HEK293T (cell line): Measurements from ENCODE around the gene CCDC14.
"Not testable (repeated sequence)": the region's sequence is repeated elsewhere in the genome, so short reads cannot be mapped to it uniquely, and the experiment has no call there.

ENCODE experiments used
- CTCF ChIA-PET: fragments of 350-600 bp; formaldehyde crosslinking; extraction: SDS; loops from one replicate; lab custom pipeline; 2021; ENCODE audit warnings: antibody characterized with exemption, inconsistent platforms; lab: Yijun Ruan, JAX
- POLR2A ChIA-PET: fragments of 350-600 bp; formaldehyde crosslinking; extraction: SDS; loops from one replicate; lab custom pipeline; 2020; ENCODE audit warnings: antibody characterized with exemption, inconsistent platforms; lab: Yijun Ruan, JAX
- DNase-seq: peaks from one replicate; pipeline ENCODE4 v3.0.0; 2012; ENCODE audit warnings: mixed read lengths; ENCODE audit errors: extremely low spot score
- ARNT ChIP-seq: fragments of 450-650 bp; IDR thresholded peaks from 2 replicates; pipeline ENCODE4 v1.6.1; 2017; ENCODE audit warnings: mild to moderate bottlenecking
- BHLHE40 ChIP-seq: fragments of 450-650 bp; IDR thresholded peaks from 2 replicates; pipeline ENCODE4 v1.6.1; 2016; ENCODE audit warnings: mild to moderate bottlenecking, moderate library complexity, borderline replicate concordance
- CTBP1 ChIP-seq: fragments of 450-650 bp; IDR thresholded peaks from 2 replicates; pipeline ENCODE4 v1.6.1; 2016; ENCODE audit warnings: borderline replicate concordance
- ELF4 ChIP-seq: fragments of 450-650 bp; IDR thresholded peaks from 2 replicates; pipeline ENCODE4 v1.6.1; 2017; ENCODE audit warnings: antibody characterized with exemption
- FOXA1 ChIP-seq: fragments of 450-650 bp; IDR thresholded peaks from 2 replicates; pipeline ENCODE4 v1.6.1; 2016; ENCODE audit warnings: mild to moderate bottlenecking
- FOXK2 ChIP-seq: fragments of 450-650 bp; IDR thresholded peaks from 2 replicates; pipeline ENCODE4 v1.6.1; 2016; ENCODE audit warnings: mild to moderate bottlenecking
- FOXM1 ChIP-seq: fragments of 450-650 bp; IDR thresholded peaks from 2 replicates; pipeline ENCODE4 v1.6.1; 2017; ENCODE audit warnings: mild to moderate bottlenecking, borderline replicate concordance
- HDGF ChIP-seq: fragments of 450-650 bp; IDR thresholded peaks from 2 replicates; pipeline ENCODE4 v1.6.1; 2017; ENCODE audit warnings: antibody characterized with exemption, borderline replicate concordance
- L3MBTL2 ChIP-seq: fragments of 450-650 bp; conservative IDR thresholded peaks from 2 replicates; pipeline ENCODE4 v1.6.1; 2016; ENCODE audit warnings: mild to moderate bottlenecking
- LEF1 ChIP-seq: fragments of 450-650 bp; IDR thresholded peaks from 2 replicates; pipeline ENCODE4 v1.6.1; 2017; ENCODE audit warnings: mild to moderate bottlenecking, borderline replicate concordance
- NFRKB ChIP-seq: fragments of 450-650 bp; IDR thresholded peaks from 2 replicates; pipeline ENCODE4 v1.6.1; 2016; ENCODE audit warnings: mild to moderate bottlenecking, moderate library complexity
- SP1 ChIP-seq: fragments of 450-650 bp; IDR thresholded peaks from 2 replicates; pipeline ENCODE4 v1.6.1; 2017
- SUZ12 ChIP-seq: fragments of 450-650 bp; IDR thresholded peaks from 2 replicates; pipeline ENCODE4 v1.6.1; 2016; ENCODE audit warnings: mild to moderate bottlenecking
- TARDBP ChIP-seq: fragments of 450-650 bp; IDR thresholded peaks from 2 replicates; pipeline ENCODE4 v1.6.1; 2016
- ZNF384 ChIP-seq: fragments of 450-650 bp; IDR thresholded peaks from 2 replicates; pipeline ENCODE4 v1.6.1; 2016
- TF ChIP-seq, protein P1 (sequence below): fragments of 450-650 bp; IDR thresholded peaks from 2 replicates; pipeline ENCODE4 v1.6.1; 2016

Gene CCDC14

DNA sequence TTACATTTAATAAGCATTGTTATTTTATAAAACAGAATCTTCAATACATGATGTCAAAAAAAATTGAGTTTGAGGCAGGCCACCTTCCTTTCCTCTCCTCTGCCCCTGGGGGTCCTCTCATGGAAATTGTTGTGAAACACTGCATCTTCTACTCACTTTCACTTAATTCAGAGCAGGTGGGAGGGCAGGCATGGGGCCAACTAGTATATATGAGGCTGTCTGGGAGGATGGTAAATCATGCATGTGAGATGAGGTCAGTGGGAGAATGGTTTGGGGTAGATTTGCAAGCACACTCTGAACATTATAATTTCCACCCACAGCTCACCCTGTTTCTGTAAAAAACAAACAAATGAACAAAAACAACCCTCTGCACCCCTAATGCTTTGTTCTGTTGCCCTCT is 10.4 kb upstream of the CCDC14 start:
- DNase-seq, result no peak
- ChIA-PET POLR2A (interaction anchor here (1.5 kb wide), 1 partner anchor 10 kb away, joined by 5 read pairs; the partner anchor contains the start of gene CCDC14), CTCF (no interaction called here)
- no peak for TF ChIP-seq ZNF384
- no peak for TF ChIP-seq SP1
- TF ChIP-seq HDGF, result no peak
- TF ChIP-seq FOXA1, result no peak
- TF ChIP-seq, protein P1, sequence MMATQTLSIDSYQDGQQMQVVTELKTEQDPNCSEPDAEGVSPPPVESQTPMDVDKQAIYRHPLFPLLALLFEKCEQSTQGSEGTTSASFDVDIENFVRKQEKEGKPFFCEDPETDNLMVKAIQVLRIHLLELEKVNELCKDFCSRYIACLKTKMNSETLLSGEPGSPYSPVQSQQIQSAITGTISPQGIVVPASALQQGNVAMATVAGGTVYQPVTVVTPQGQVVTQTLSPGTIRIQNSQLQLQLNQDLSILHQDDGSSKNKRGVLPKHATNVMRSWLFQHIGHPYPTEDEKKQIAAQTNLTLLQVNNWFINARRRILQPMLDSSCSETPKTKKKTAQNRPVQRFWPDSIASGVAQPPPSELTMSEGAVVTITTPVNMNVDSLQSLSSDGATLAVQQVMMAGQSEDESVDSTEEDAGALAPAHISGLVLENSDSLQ, result no peak
- no peak for TF ChIP-seq L3MBTL2
- TF ChIP-seq LEF1, result no peak
- TF ChIP-seq NFRKB, result no peak
- TF ChIP-seq CTBP1, result no peak
- TF ChIP-seq SUZ12, result no peak
- TF ChIP-seq TARDBP, result no peak
- no peak for TF ChIP-seq FOXK2
- TF ChIP-seq ARNT, result no peak
- TF ChIP-seq FOXM1, result no peak
- no peak for TF ChIP-seq ELF4
- TF ChIP-seq BHLHE40, result no peak

DNA sequence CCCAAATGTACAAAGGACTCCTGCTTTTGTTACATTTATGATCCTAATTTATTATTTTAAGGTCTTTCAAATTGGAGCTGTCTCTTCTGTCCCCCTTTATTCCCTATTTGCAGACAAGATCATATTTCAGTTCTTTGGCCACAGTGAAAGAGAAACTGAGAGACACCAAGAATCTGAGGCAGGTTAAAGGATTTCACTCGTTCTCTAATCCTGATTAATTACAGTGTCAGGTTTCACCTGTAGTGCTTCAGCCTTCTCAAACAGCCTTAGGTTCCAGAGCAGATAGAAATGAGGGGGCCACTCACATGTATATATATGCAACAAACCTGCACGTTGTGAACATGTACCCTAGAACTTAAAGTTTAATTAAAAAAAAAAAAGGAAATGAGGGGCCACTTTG is 6.2 kb upstream of the CCDC14 start:
- DNase-seq, POLR2A ChIA-PET, CTCF ChIA-PET: not testable (repeated sequence)

DNA sequence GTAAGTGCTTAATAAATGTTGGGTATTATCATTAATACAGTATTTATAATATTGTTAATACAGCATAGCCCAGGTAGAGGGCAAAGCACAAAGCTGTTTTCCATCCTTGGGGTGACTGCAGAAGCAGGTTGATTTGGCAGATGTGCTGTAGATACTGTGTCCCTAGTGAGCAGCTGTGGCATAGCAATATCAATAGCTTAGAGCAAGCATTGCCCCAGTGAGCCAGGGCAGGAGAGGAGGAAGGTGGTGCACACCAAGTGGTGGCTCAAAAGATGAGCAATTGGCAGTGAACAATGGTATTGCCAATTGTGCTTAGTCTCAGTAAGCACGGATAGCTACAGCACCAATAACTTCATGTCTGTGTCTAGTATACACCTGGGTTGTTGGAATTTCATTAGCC is 5.8 kb upstream of the CCDC14 start:
- DNase-seq, POLR2A ChIA-PET, CTCF ChIA-PET: not testable (repeated sequence)

DNA sequence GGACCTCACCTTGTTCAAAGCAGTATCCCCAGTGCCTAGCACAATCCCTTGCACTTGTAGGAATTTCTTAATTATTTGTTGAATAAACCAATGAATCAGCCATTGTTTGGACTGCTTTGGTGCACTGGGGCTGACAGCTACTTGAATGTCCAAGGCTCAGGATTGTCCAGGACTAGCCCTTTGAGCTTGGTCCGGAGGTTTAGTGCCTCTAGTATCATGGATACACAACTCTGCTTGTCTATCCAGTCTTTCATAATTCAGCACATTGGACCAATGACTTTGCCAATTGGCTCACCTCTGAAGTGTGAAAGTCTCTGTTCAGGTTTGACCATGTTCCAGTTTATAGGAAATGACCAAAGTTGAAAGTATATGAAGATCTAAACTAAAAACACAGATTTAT is 3.8 kb upstream of the CCDC14 start:
- DNase-seq, CTCF ChIA-PET, POLR2A ChIA-PET: not testable (repeated sequence)

DNA sequence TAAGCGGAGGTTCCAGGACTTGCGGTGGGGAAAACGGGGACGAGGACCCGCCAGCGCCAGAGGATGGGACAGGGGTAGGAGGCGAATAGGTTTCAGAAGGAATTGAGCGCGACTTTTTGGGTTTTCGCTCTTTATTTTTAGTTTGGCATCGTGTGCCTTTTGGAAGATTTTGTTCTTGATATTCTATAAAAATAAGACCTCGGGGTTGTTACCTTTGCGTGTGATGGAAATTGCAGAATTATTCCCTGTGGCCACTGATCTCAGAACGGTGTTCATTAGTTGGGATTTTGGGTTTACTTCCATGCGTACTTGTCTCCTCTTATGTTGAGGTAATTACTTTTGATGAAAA is 453 bp upstream of the CCDC14 start:
- DNase-seq, result no peak
- POLR2A ChIA-PET, result interaction anchor here (1.0 to 1.9 kb wide), 7 partner anchors 10 to 29 kb away, joined by 3 to 10 read pairs (median 5); no protein-coding TSS in a partner anchor
- no peak for TF ChIP-seq SP1
- TF ChIP-seq SUZ12, result no peak
- no peak for TF ChIP-seq ARNT
- TF ChIP-seq, protein P1, result no peak
- CTCF ChIA-PET, result interaction anchor here (0.6 kb wide), 1 partner anchor 216 kb away, joined by 3 read pairs; no protein-coding TSS in a partner anchor

DNA sequence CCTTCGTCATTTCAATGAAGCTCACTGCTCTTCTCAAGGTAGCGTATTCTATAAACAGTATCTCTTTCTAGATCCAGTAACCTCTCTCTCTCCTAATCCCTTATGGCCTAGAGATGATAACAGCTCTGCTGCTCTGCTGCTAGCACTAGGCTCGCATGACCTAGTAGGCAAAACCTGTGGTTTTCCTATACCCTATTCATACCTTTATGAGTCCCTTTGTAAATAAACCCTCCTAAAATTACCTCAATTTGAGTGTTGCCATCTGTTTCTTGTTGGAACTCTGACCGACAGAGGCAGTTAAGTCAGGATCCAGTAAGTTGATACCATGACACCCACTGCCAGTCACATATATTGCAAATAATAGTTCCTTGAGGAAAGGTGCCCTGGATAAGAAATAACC is 7.3 kb downstream of the CCDC14 start:
- no peak for DNase-seq
- TF ChIP-seq CTBP1 (no peak), SUZ12 (no peak), TARDBP (no peak)
- ChIA-PET CTCF (no interaction called here), POLR2A (no interaction called here)

DNA sequence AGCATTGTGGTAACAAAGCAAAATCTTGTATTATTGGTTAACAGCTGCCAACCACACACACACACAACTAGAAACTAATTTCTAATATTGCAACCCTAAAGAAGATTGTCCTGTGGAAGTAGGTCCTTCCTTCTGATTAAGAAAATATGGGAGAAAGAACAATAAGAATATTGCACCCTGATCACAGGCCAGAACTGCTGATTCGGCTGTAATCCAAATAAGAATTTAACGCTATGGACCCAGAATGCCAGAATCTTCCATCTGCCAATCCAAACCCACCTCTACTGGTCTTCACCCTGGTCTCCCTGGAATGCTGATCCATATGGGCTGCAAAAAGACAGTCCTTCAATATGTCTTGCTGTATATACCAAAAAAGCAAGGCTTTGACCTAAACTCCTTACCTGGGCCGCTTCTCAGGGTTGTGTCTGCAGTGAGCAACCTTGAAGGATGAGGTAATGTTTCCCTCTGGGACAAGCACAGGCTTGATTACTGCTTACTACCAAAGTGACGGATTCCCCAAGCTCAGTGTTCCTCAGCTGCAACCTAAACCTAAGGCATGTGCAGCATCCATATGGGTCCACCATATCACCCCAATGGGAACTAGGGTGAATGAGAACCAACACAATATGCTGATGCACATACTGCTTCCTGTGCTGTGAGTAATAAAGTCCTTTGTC is 8.0 kb downstream of the CCDC14 start:
- CTCF ChIA-PET, result no interaction called here
- POLR2A ChIA-PET, result interaction anchor here (3.2 kb wide), 1 partner anchor 8 kb away, joined by 10 read pairs; the partner anchor contains the start of gene CCDC14
- no peak for DNase-seq
- TF ChIP-seq ELF4 (no peak), SUZ12 (no peak), SP1 (no peak), HDGF (no peak), LEF1 (no peak), BHLHE40 (no peak), TARDBP (no peak), FOXK2 (no peak), ZNF384 (no peak), FOXA1 (no peak), ARNT (no peak), CTBP1 (no peak), NFRKB (no peak), FOXM1 (no peak), L3MBTL2 (no peak)
- TF ChIP-seq, protein P1, result no peak
